Activated naive CD4-positive, alpha-beta T cell treated with anti-CD3 and anti-CD28 coated beads, Interleukin-2, amount 50 U/mL, for 24 hours (primary cell): Measurements from ENCODE around the gene TRIM49D1.
"Not testable (repeated sequence)": the region's sequence is repeated elsewhere in the genome, so short reads cannot be mapped to it uniquely, and the experiment has no call there.

Experiments
- H3K27ac Mint-ChIP-seq: one replicate; pipeline ENCODE4 v1.8.0; 2021; ENCODE audit warnings: mild to moderate bottlenecking, mixed read lengths
- H3K27me3 Mint-ChIP-seq: one replicate; pipeline ENCODE4 v1.8.0; 2021; ENCODE audit warnings: mixed read lengths
- H3K36me3 Mint-ChIP-seq: one replicate; pipeline ENCODE4 v1.8.0; 2021; ENCODE audit warnings: mixed read lengths
- H3K4me1 Mint-ChIP-seq: one replicate; pipeline ENCODE4 v1.8.0; 2021; ENCODE audit warnings: mixed read lengths
- H3K4me3 Mint-ChIP-seq: one replicate; pipeline ENCODE4 v1.8.0; 2021; ENCODE audit warnings: mild to moderate bottlenecking, mixed read lengths
- H3K9me3 Mint-ChIP-seq: one replicate; pipeline ENCODE4 v1.8.0; 2021; ENCODE audit warnings: mixed read lengths

The TRIM49D1 gene

GRCh38 chr11:89922195-89922660 is at the start of gene TRIM49D1:
Gene TRIM49D1, minus strand, starts transcription at chr11:89922245. Its CDS starts 4,535 bp downstream, at chr11:89917710.
- H3K4me3 Mint-ChIP-seq = no peak within 1 kb of the TSS
- no peaks in the 10 kb centered on the region for H3K9me3 Mint-ChIP-seq
- H3K4me1 Mint-ChIP-seq = no peaks in the 10 kb centered on the region
- H3K27me3 Mint-ChIP-seq = no peaks in the 10 kb centered on the region
- no peaks in the 10 kb centered on the region for H3K36me3 Mint-ChIP-seq
- H3K27ac Mint-ChIP-seq = no peak within 1 kb of the TSS

GRCh38 chr11:89965737-89966136 is 43.7 kb upstream of the TRIM49D1 start, which contains the start of gene TRIM64:
Gene TRIM64, plus strand, starts transcription at chr11:89966037. Its CDS starts 2,467 bp downstream, at chr11:89968504.
- H3K9me3 Mint-ChIP-seq = not testable (repeated sequence)

GRCh38 chr11:89960833-89961232 is 38.8 kb upstream of the TRIM49D1 start:
- H3K4me1 Mint-ChIP-seq, H3K9me3 Mint-ChIP-seq, H3K27ac Mint-ChIP-seq, H3K27me3 Mint-ChIP-seq, H3K36me3 Mint-ChIP-seq, H3K4me3 Mint-ChIP-seq: not testable (repeated sequence)

More at GRCh38 chr11:89965737-89966136, 43.7 kb upstream of the TRIM49D1 start, which contains the start of gene TRIM64:
- H3K36me3 Mint-ChIP-seq, H3K4me1 Mint-ChIP-seq, H3K27ac Mint-ChIP-seq, H3K27me3 Mint-ChIP-seq, H3K4me3 Mint-ChIP-seq: not testable (repeated sequence)

GRCh38 chr11:89923764-89924163 is 1.7 kb upstream of the TRIM49D1 start, which contains the start of gene TRIM49D2:
Gene TRIM49D2, plus strand, starts transcription at chr11:89924064. Its CDS starts 2,698 bp downstream, at chr11:89926762.
- H3K27me3 Mint-ChIP-seq, H3K4me3 Mint-ChIP-seq, H3K36me3 Mint-ChIP-seq, H3K4me1 Mint-ChIP-seq, H3K27ac Mint-ChIP-seq, H3K9me3 Mint-ChIP-seq: not testable (repeated sequence)

- not testable (repeated sequence) for H3K27me3 Mint-ChIP-seq, H3K36me3 Mint-ChIP-seq, H3K4me1 Mint-ChIP-seq, H3K9me3 Mint-ChIP-seq, H3K4me3 Mint-ChIP-seq, H3K27ac Mint-ChIP-seq
Measured at GRCh38 chr11:89900809-89901208, 21.2 kb downstream of the TRIM49D1 start.

- not testable (repeated sequence) for H3K27ac Mint-ChIP-seq, H3K4me3 Mint-ChIP-seq
Measured at GRCh38 chr11:89893245-89893644, 28.8 kb downstream of the TRIM49D1 start.

GRCh38 chr11:89877511-89877910 is 44.5 kb downstream of the TRIM49D1 start:
- not testable (repeated sequence) for H3K27me3 Mint-ChIP-seq, H3K27ac Mint-ChIP-seq, H3K36me3 Mint-ChIP-seq, H3K4me1 Mint-ChIP-seq, H3K9me3 Mint-ChIP-seq, H3K4me3 Mint-ChIP-seq

More at GRCh38 chr11:89893245-89893644, 28.8 kb downstream of the TRIM49D1 start:
- not testable (repeated sequence) for H3K36me3 Mint-ChIP-seq, H3K9me3 Mint-ChIP-seq, H3K4me1 Mint-ChIP-seq, H3K27me3 Mint-ChIP-seq

- H3K36me3 Mint-ChIP-seq, H3K4me3 Mint-ChIP-seq, H3K27me3 Mint-ChIP-seq, H3K4me1 Mint-ChIP-seq, H3K27ac Mint-ChIP-seq, H3K9me3 Mint-ChIP-seq: not testable (repeated sequence)
Measured at GRCh38 chr11:89872588-89872987, 49.5 kb downstream of the TRIM49D1 start.

GRCh38 chr11:89865223-89865622 is 56.8 kb downstream of the TRIM49D1 start:
- H3K27me3 Mint-ChIP-seq, H3K9me3 Mint-ChIP-seq: not testable (repeated sequence)

GRCh38 chr11:89863906-89864704 is 57.9 kb downstream of the TRIM49D1 start:
- not testable (repeated sequence) for H3K36me3 Mint-ChIP-seq, H3K9me3 Mint-ChIP-seq, H3K4me3 Mint-ChIP-seq, H3K27ac Mint-ChIP-seq, H3K27me3 Mint-ChIP-seq, H3K4me1 Mint-ChIP-seq

More at GRCh38 chr11:89865223-89865622, 56.8 kb downstream of the TRIM49D1 start:
- H3K4me1 Mint-ChIP-seq, H3K4me3 Mint-ChIP-seq, H3K27ac Mint-ChIP-seq, H3K36me3 Mint-ChIP-seq: not testable (repeated sequence)
